Gastroesophageal sphincter (tissue), 3 donors: ENCODE results near the gene ZNF695.
"Not testable (repeated sequence)": the region's sequence is repeated elsewhere in the genome, so short reads cannot be mapped to it uniquely, and the experiment has no call there.

Experiments
- CTCF ChIP-seq, 4 experiments: fragments of 200-600 bp in 2 of 4; fragments of 450-650 bp in 2 of 4; sonication (generic) in 1 of 4; IDR thresholded peaks; one replicate each; pipeline ENCODE4 v1.5.1; 2017 to 2019; ENCODE audit warnings: antibody characterized with exemption in 4 of 4, mild to moderate bottlenecking in 2 of 4, moderate library complexity in 2 of 4
- EP300 ChIP-seq: sonication (generic); formaldehyde crosslinking; IDR thresholded peaks from one replicate; pipeline ENCODE4 v1.6.1; 2017; ENCODE audit warnings: antibody characterized with exemption, mild to moderate bottlenecking
- POLR2A ChIP-seq, 2 donors: fragments of 450-650 bp; IDR thresholded peaks; one replicate each; pipeline ENCODE4 v1.6.1; 2017; ENCODE audit warnings: antibody characterized with exemption in 2 of 2, mild to moderate bottlenecking in 2 of 2, moderate library complexity in 1 of 2
- POLR2AphosphoS5 ChIP-seq: sonication (generic); formaldehyde crosslinking; IDR thresholded peaks from one replicate; pipeline ENCODE4 v1.6.1; 2017; ENCODE audit warnings: antibody characterized with exemption

GRCh38 chr1:247004081-247004480 is 3.8 kb downstream of the ZNF695 start:
- not testable (repeated sequence) for TF ChIP-seq CTCF (IDR thresholded peaks at IDR 0.05); POLR2A (IDR thresholded peaks at IDR 0.05); EP300; POLR2AphosphoS5
